NCI-H2107 treated with DMSO at 0.1 percent for 48 hours (cell line): Measurements from ENCODE around the gene BRSK2.

Experiments
- DNase-seq: peaks from one replicate; lab custom pipeline; 2025; ENCODE audit not compliant: unreplicated experiment; lab: John Stamatoyannopoulos, UW

Gene BRSK2

GRCh38 chr11:1450344-1450875 is 60.7 kb downstream of the BRSK2 start:
- DNase-seq = no peak

GRCh38 chr11:1450949-1451710 is 61.4 kb downstream of the BRSK2 start:
- DNase-seq = no peak

GRCh38 chr11:1451781-1452470 is 62.2 kb downstream of the BRSK2 start:
- DNase-seq = no peak

- DNase-seq = no peak
Measured at GRCh38 chr11:1452744-1453143, 63.0 kb downstream of the BRSK2 start.

GRCh38 chr11:1453611-1454034 is 63.9 kb downstream of the BRSK2 start:
- DNase-seq = peak; percentile 4

GRCh38 chr11:1454576-1454975 is 64.8 kb downstream of the BRSK2 start:
- no peak for DNase-seq

- DNase-seq = no peak
Measured at GRCh38 chr11:1455032-1455762, 65.5 kb downstream of the BRSK2 start.

- no peak for DNase-seq
Measured at GRCh38 chr11:1455763-1456060, 66.0 kb downstream of the BRSK2 start.

GRCh38 chr11:1456176-1456575 is 66.4 kb downstream of the BRSK2 start:
- DNase-seq = no peak

- DNase-seq = no peak
Measured at GRCh38 chr11:1456596-1457325, 67.0 kb downstream of the BRSK2 start.

- DNase-seq = no peak
Measured at GRCh38 chr11:1457326-1457680, 67.6 kb downstream of the BRSK2 start.

GRCh38 chr11:1457856-1458255 is 68.1 kb downstream of the BRSK2 start:
- DNase-seq = no peak

- peak; percentile 93 for DNase-seq
Measured at GRCh38 chr11:1458340-1459218, 68.8 kb downstream of the BRSK2 start.

- DNase-seq = no peak
Measured at GRCh38 chr11:1459219-1459575, 69.5 kb downstream of the BRSK2 start.

- no peak for DNase-seq
Measured at GRCh38 chr11:1459764-1460395, 70.1 kb downstream of the BRSK2 start.

GRCh38 chr11:1460396-1460985 is 70.8 kb downstream of the BRSK2 start:
- no peak for DNase-seq

- DNase-seq = no peak
Measured at GRCh38 chr11:1460986-1461825, 71.5 kb downstream of the BRSK2 start.

GRCh38 chr11:1461826-1462697 is 72.3 kb downstream of the BRSK2 start:
- no peak for DNase-seq
